ENCODE data around the gene KRTAP19-3. TPM values are rescaled to one million over a fixed set of nuclear protein-coding genes. Genes with fewer than 3 reads are reported as not detected.

The KRTAP19-3 gene
- total RNA-seq, 6 experiments from 2014 or later = not detected

- H3K36me3 ChIP-seq = no peaks in the 10 kb centered on the region
- TF ChIP-seq POLR2A (IDR thresholded peaks at IDR 0.05) = no peak
- no peak for TF ChIP-seq CTCF (IDR thresholded peaks at IDR 0.05)
- DNase-seq (no peak), ATAC-seq (no peak)
- H3K4me1 ChIP-seq = no peaks in the 10 kb centered on the region
- WGBS (ENCODE audit: insufficient coverage, low coverage, low lambda C conversion rate, missing lambda C conversion rate) = 42% methylated on average over 3 of the region's 6 CpGs
- H3K4me3 ChIP-seq = no peak within 1 kb of the TSS
- peaks cover 0 to 3% (median 0%) of the 10 kb centered on the region in 4 donors for H3K9me3 ChIP-seq
- intact Hi-C loops (cut with DNase I) = no loop called here
- no peak within 1 kb of the TSS for H3K27ac ChIP-seq
- H3K27me3 ChIP-seq = no peaks in the 10 kb centered on the region
These were observed 10.2 kb upstream of the KRTAP19-3 start, which contains the start of gene KRTAP19-5 for GRCh38 chr21:30502041-30502440. TSS of gene KRTAP19-5 (minus strand) at chr21:30502141. CDS start at chr21:30502090, 51 bp downstream.

- no peaks in the 10 kb centered on the region for H3K4me1 ChIP-seq
- no peaks in the 10 kb centered on the region for H3K36me3 ChIP-seq
- no peak within 1 kb of the TSS for H3K4me3 ChIP-seq
- H3K9me3 ChIP-seq = no peaks in the 10 kb centered on the region
- no peak for ATAC-seq
- no peaks in the 10 kb centered on the region for H3K27me3 ChIP-seq
- 51% methylated on average over 4 of the region's 4 CpGs for WGBS (ENCODE audit: insufficient coverage, low coverage, low lambda C conversion rate, missing lambda C conversion rate)
- H3K27ac ChIP-seq = no peak within 1 kb of the TSS
- DNase-seq = no peak
- TF ChIP-seq POLR2A (IDR thresholded peaks at IDR 0.05) (no peak), CTCF (IDR thresholded peaks at IDR 0.05) (no peak)
- intact Hi-C loops (cut with DNase I) = no loop called here
These were observed 5.3 kb upstream of the KRTAP19-3 start, which contains the start of gene KRTAP19-4 for GRCh38 chr21:30497065-30497464. TSS of gene KRTAP19-4 (minus strand) at chr21:30497165. CDS start at chr21:30497110, 55 bp downstream.

GRCh38 chr21:30487336-30487735 is 4.5 kb downstream of the KRTAP19-3 start, which contains the start of gene KRTAP19-2:
TSS of gene KRTAP19-2 (minus strand) at chr21:30487436. CDS start at chr21:30487348, 88 bp downstream.
- TF ChIP-seq POLR2A (IDR thresholded peaks at IDR 0.05) (no peak), CTCF (IDR thresholded peaks at IDR 0.05) (no peak)
- Histone ChIP-seq H3K4me1 (no peaks in the 10 kb centered on the region), H3K36me3 (no peaks in the 10 kb centered on the region), H3K9me3 (no peaks in the 10 kb centered on the region), H3K4me3 (no peak within 1 kb of the TSS), H3K27ac (no peak within 1 kb of the TSS), H3K27me3 (no peaks in the 10 kb centered on the region)
- ATAC-seq (no peak), DNase-seq (no peak)
- 86% methylated on average over 1 of the region's 2 CpGs for WGBS (ENCODE audit: insufficient coverage, low coverage, low lambda C conversion rate, missing lambda C conversion rate)
- intact Hi-C loops (cut with DNase I) = no loop called here

- TF ChIP-seq POLR2A (IDR thresholded peaks at IDR 0.05) (no peak), CTCF (IDR thresholded peaks at IDR 0.05) (no peak)
- Histone ChIP-seq H3K4me3 (no peak overlapping the region), H3K9me3 (no peaks in the 10 kb centered on the region), H3K4me1 (no peaks in the 10 kb centered on the region), H3K36me3 (no peaks in the 10 kb centered on the region), H3K27me3 (no peaks in the 10 kb centered on the region), H3K27ac (no peak overlapping the region)
- intact Hi-C loops (cut with DNase I) = no loop called here
- 0% methylated on average over 1 of the region's 2 CpGs for WGBS (ENCODE audit: insufficient coverage, low coverage, low lambda C conversion rate, missing lambda C conversion rate)
- ATAC-seq = no peak
- DNase-seq = no peak
These were observed 5.6 kb downstream of the KRTAP19-3 start for GRCh38 chr21:30486180-30486579.

- intact Hi-C loops (cut with DNase I) = no loop called here
- no peaks in the 10 kb centered on the region for H3K9me3 ChIP-seq
- no peaks in the 10 kb centered on the region for H3K27me3 ChIP-seq
- ATAC-seq = no peak
- no peak for DNase-seq
- H3K4me3 ChIP-seq = no peak overlapping the region
- no peaks in the 10 kb centered on the region for H3K4me1 ChIP-seq
- TF ChIP-seq POLR2A (IDR thresholded peaks at IDR 0.05) (no peak), CTCF (IDR thresholded peaks at IDR 0.05) (no peak)
- no peak overlapping the region for H3K27ac ChIP-seq
- WGBS (ENCODE audit: insufficient coverage, low coverage, low lambda C conversion rate, missing lambda C conversion rate) = 31% methylated on average over 2 of the region's 2 CpGs
- no peaks in the 10 kb centered on the region for H3K36me3 ChIP-seq
These were observed 9.7 kb downstream of the KRTAP19-3 start for GRCh38 chr21:30482130-30482529.
